ENCODE data around the gene LRP1.

The LRP1 gene

GRCh38 chr12:57240926-57241401 lies 112.7 kb downstream of the LRP1 start:
- DNase-seq: no peak

- no peak for DNase-seq
Observed at GRCh38 chr12:57241402-57242310, 113.4 kb downstream of the LRP1 start.

- no peak for DNase-seq
Observed at GRCh38 chr12:57242329-57242690, 114.0 kb downstream of the LRP1 start.

- peak; percentile 43 for DNase-seq
Observed at GRCh38 chr12:57242691-57243454, 114.6 kb downstream of the LRP1 start.

- DNase-seq: peak; percentile 75
Observed at GRCh38 chr12:57243521-57244311, 115.4 kb downstream of the LRP1 start.

GRCh38 chr12:57244312-57244696 lies 116.0 kb downstream of the LRP1 start:
- DNase-seq: no peak

- DNase-seq: no peak
Observed at GRCh38 chr12:57247041-57247440, 118.8 kb downstream of the LRP1 start.

- no peak for DNase-seq
Observed at GRCh38 chr12:57248934-57249742, 120.9 kb downstream of the LRP1 start.

GRCh38 chr12:57250541-57250940 lies 122.3 kb downstream of the LRP1 start:
- no peak for DNase-seq

- no peak for DNase-seq
Observed at GRCh38 chr12:57250956-57251355, 122.7 kb downstream of the LRP1 start, which contains the start of gene STAC3. STAC3 (minus strand) TSS chr12:57251187; CDS start chr12:57249636, 1,551 bp downstream.

GRCh38 chr12:57254506-57255280 lies 126.4 kb downstream of the LRP1 start:
- no peak for DNase-seq

- DNase-seq: no peak
Observed at GRCh38 chr12:57255916-57256315, 127.6 kb downstream of the LRP1 start.

GRCh38 chr12:57258977-57259970 lies 131.0 kb downstream of the LRP1 start:
- DNase-seq: no peak

GRCh38 chr12:57260366-57260765 lies 132.1 kb downstream of the LRP1 start:
- DNase-seq: no peak

- no peak for DNase-seq
Observed at GRCh38 chr12:57261428-57261865, 133.2 kb downstream of the LRP1 start.

GRCh38 chr12:57262126-57262822 lies 134.0 kb downstream of the LRP1 start:
- DNase-seq: no peak

Data from CD4-positive, alpha-beta T cell treated with Interleukin-4 for 4 hours (primary cell).